ENCODE measurements around the gene RNLS. TPM values are rescaled to one million over a fixed set of nuclear protein-coding genes. Genes with fewer than 3 reads are reported as not detected.

RNLS gene
- total RNA-seq, 1 experiment from 2014 or later: 8.1 TPM

DNA sequence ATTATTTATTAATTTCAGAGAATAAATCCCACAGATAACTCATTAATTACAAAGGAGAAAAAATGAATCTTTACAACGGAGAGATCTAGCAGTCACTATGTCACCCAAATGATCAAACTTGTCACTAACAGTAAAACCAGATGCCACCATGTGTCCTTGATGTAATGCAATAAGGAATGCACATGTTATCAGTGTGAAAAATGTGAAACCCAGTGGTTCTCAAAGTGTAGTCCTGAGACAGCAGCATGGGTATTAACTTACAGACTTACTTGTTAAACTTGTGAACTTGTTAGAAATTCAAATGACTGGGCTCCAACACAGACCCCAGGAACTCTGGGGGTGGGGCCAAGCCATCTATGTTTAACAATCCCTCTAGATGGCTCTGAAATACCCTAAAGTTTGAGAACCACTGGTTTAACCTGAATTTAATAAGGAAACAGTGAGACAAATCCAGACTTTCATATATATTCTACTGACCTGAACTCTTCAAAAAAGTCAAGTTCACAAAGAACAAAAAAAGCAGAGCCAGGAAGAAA, 77.4 kb downstream of the RNLS start:
- TF ChIP-seq EZH2 (IDR thresholded peaks at IDR 0.05; ENCODE audit: borderline replicate concordance, low read depth, low read length, poor library complexity, severe bottlenecking): no peak
- TF ChIP-seq, protein P1, sequence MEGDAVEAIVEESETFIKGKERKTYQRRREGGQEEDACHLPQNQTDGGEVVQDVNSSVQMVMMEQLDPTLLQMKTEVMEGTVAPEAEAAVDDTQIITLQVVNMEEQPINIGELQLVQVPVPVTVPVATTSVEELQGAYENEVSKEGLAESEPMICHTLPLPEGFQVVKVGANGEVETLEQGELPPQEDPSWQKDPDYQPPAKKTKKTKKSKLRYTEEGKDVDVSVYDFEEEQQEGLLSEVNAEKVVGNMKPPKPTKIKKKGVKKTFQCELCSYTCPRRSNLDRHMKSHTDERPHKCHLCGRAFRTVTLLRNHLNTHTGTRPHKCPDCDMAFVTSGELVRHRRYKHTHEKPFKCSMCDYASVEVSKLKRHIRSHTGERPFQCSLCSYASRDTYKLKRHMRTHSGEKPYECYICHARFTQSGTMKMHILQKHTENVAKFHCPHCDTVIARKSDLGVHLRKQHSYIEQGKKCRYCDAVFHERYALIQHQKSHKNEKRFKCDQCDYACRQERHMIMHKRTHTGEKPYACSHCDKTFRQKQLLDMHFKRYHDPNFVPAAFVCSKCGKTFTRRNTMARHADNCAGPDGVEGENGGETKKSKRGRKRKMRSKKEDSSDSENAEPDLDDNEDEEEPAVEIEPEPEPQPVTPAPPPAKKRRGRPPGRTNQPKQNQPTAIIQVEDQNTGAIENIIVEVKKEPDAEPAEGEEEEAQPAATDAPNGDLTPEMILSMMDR (conservative IDR thresholded peaks at IDR 0.05; ENCODE audit: low read depth, low read length): no peak
- H3K9me3 ChIP-seq (ENCODE audit: low read depth, low read length, poor library complexity, severe bottlenecking): no peaks in the 10 kb centered on the region
- POLR2A ChIA-PET (ENCODE audit: low non-redundant PET): no interaction called here

DNA sequence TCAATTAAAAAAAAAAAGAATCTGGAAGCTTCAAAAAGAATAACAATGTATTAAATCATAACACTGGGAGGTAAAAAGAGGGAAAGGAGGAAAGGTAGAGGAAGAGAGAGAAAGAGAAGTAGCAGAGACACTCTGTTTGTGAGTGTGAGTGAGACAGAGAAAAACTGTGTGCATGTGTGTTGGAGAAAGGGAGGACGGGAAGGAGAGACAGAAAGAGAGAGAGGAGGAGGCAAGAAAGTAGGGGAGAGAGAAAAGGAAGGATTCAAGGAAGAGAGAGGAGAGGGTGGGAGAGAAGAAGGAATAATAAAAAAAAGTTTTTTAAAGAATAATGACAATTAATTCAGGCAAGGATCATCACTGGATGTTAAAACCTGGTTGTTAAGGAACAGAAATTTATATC, 77.9 kb downstream of the RNLS start:
- ChIA-PET POLR2A (ENCODE audit: low non-redundant PET) (no interaction called here), CTCF (interaction anchor here (0.6 kb wide), 1 partner anchor 78 kb away, joined by 9 read pairs; the partner anchor contains the start of gene RNLS)
- Histone ChIP-seq H3K27me3 (replicated peaks; ENCODE audit: insufficient read depth, low read depth, low read length, poor library complexity) (no peaks in the 10 kb centered on the region), H3K36me3 (ENCODE audit: insufficient read depth, low read length, poor library complexity, severe bottlenecking) (no peaks in the 10 kb centered on the region), H3K4me3 (ENCODE audit: low read depth, low read length, poor library complexity, severe bottlenecking) (no peak overlapping the region), H3K27ac (ENCODE audit: low read depth, low read length, poor library complexity, severe bottlenecking) (no peak overlapping the region), H3K9me3 (ENCODE audit: low read depth, low read length, poor library complexity, severe bottlenecking) (no peaks in the 10 kb centered on the region), H3K4me1 (ENCODE audit: insufficient read depth, low read length, poor library complexity, severe bottlenecking) (no peaks in the 10 kb centered on the region)
- intact Hi-C loops (cut with micrococcal nuclease; ENCODE audit: unreplicated experiment): no loop called here
- no TSS peak for BruUV-seq (replicated peaks)
- no peak for DNase-seq (ENCODE audit: low spot score)
- no peak for TF ChIP-seq EZH2 (IDR thresholded peaks at IDR 0.05; ENCODE audit: borderline replicate concordance, low read depth, low read length, poor library complexity, severe bottlenecking)
- TF ChIP-seq, protein P1 (conservative IDR thresholded peaks at IDR 0.05; ENCODE audit: low read depth, low read length): no peak

More for the DNA sequence above, 77.4 kb downstream of the RNLS start:
- no peaks in the 10 kb centered on the region for H3K27me3 ChIP-seq (replicated peaks; ENCODE audit: insufficient read depth, low read depth, low read length, poor library complexity)
- no peaks in the 10 kb centered on the region for H3K36me3 ChIP-seq (ENCODE audit: insufficient read depth, low read length, poor library complexity, severe bottlenecking)
- intact Hi-C loops (cut with micrococcal nuclease; ENCODE audit: unreplicated experiment): no loop called here
- no peak for DNase-seq (ENCODE audit: low spot score)
- CTCF ChIA-PET: interaction anchor here (0.6 kb wide), 1 partner anchor 77 kb away, joined by 9 read pairs; the partner anchor contains the start of gene RNLS
- no peak overlapping the region for H3K4me3 ChIP-seq (ENCODE audit: low read depth, low read length, poor library complexity, severe bottlenecking)
- no peak overlapping the region for H3K27ac ChIP-seq (ENCODE audit: low read depth, low read length, poor library complexity, severe bottlenecking)
- H3K4me1 ChIP-seq (ENCODE audit: insufficient read depth, low read length, poor library complexity, severe bottlenecking): no peaks in the 10 kb centered on the region
- no TSS peak for BruUV-seq (replicated peaks)

DNA sequence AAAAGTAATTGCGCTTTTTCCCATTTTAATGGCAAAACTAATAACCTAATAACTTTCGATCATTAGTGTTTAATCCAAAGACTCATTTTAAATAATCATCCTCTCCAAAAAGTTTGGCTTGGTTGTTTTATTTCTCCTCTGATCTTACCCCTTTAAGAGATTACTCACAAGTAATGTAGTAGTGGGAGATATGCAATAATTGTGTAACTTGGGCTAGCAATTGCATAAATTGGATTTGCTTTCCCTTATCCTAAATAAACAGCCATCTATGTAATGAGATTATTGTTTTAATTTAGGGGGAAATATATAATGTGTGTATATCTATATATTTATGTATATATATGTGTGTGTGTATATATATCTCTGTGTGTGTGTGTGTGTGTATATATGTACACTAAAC, 82.5 kb downstream of the RNLS start:
- CTCF ChIA-PET: no interaction called here
- intact Hi-C loops (cut with micrococcal nuclease; ENCODE audit: unreplicated experiment): no loop called here
- no TSS peak for BruUV-seq (replicated peaks)
- Histone ChIP-seq H3K27ac (ENCODE audit: low read depth, low read length, poor library complexity, severe bottlenecking) (no peak overlapping the region), H3K4me1 (ENCODE audit: insufficient read depth, low read length, poor library complexity, severe bottlenecking) (no peaks in the 10 kb centered on the region), H3K27me3 (replicated peaks; ENCODE audit: insufficient read depth, low read depth, low read length, poor library complexity) (no peaks in the 10 kb centered on the region), H3K4me3 (ENCODE audit: low read depth, low read length, poor library complexity, severe bottlenecking) (no peak overlapping the region), H3K9me3 (ENCODE audit: low read depth, low read length, poor library complexity, severe bottlenecking) (no peaks in the 10 kb centered on the region), H3K36me3 (ENCODE audit: insufficient read depth, low read length, poor library complexity, severe bottlenecking) (no peaks in the 10 kb centered on the region)
- DNase-seq (ENCODE audit: low spot score): no peak
- no peak for TF ChIP-seq EZH2 (IDR thresholded peaks at IDR 0.05; ENCODE audit: borderline replicate concordance, low read depth, low read length, poor library complexity, severe bottlenecking)
- TF ChIP-seq, protein P1 (conservative IDR thresholded peaks at IDR 0.05; ENCODE audit: low read depth, low read length): no peak
- POLR2A ChIA-PET (ENCODE audit: low non-redundant PET): no interaction called here

Data from A673 (cell line).